ENCODE results near the gene PARP11.

Gene PARP11

GRCh38 chr12:3872800-3873636 lies at the start of gene PARP11:
PARP11 (minus strand) TSS chr12:3873399; CDS start chr12:3873229, 170 bp downstream.
- ChIA-PET POLR2A (interaction anchor here (0.6 to 1.6 kb wide), 8 partner anchors 9 to 647 kb away, joined by 3 to 8 read pairs (median 3); no protein-coding TSS in a partner anchor), CTCF (interaction anchor here (1.1 to 1.6 kb wide), 2 partner anchors 10 to 13 kb away, joined by 3 to 6 read pairs; no protein-coding TSS in a partner anchor)
- DNase-seq (ENCODE audit: extremely low spot score): peak; percentile 94
- no peak for TF ChIP-seq BHLHE40 (IDR thresholded peaks at IDR 0.05; ENCODE audit: borderline replicate concordance)
- no peak for TF ChIP-seq LEF1 (IDR thresholded peaks at IDR 0.05; ENCODE audit: borderline replicate concordance)
- TF ChIP-seq SP1 (IDR thresholded peaks at IDR 0.05): no peak
- no peak for TF ChIP-seq ELF4 (IDR thresholded peaks at IDR 0.05)
- no peak for TF ChIP-seq HDGF (IDR thresholded peaks at IDR 0.05; ENCODE audit: borderline replicate concordance)
- TF ChIP-seq CTBP1 (IDR thresholded peaks at IDR 0.05; ENCODE audit: borderline replicate concordance): no peak
- no peak for TF ChIP-seq FOXA1 (IDR thresholded peaks at IDR 0.05)
- TF ChIP-seq L3MBTL2 (conservative IDR thresholded peaks at IDR 0.05): no peak
- TF ChIP-seq FOXM1 (IDR thresholded peaks at IDR 0.05; ENCODE audit: borderline replicate concordance): no peak
- TF ChIP-seq ZNF384 (IDR thresholded peaks at IDR 0.05): no peak
- TF ChIP-seq TARDBP (IDR thresholded peaks at IDR 0.05): no peak
- TF ChIP-seq FOXK2 (IDR thresholded peaks at IDR 0.05): no peak
- no peak for TF ChIP-seq ARNT (IDR thresholded peaks at IDR 0.05)

- CTCF ChIA-PET: no interaction called here
- POLR2A ChIA-PET: no interaction called here
- DNase-seq (ENCODE audit: extremely low spot score): no peak
- TF ChIP-seq FOXA1 (IDR thresholded peaks at IDR 0.05): no peak
- no peak for TF ChIP-seq NFRKB (IDR thresholded peaks at IDR 0.05)
- no peak for TF ChIP-seq ZNF384 (IDR thresholded peaks at IDR 0.05)
- no peak for TF ChIP-seq L3MBTL2 (conservative IDR thresholded peaks at IDR 0.05)
- TF ChIP-seq SP1 (IDR thresholded peaks at IDR 0.05): no peak
- no peak for TF ChIP-seq HDGF (IDR thresholded peaks at IDR 0.05; ENCODE audit: borderline replicate concordance)
- TF ChIP-seq FOXK2 (IDR thresholded peaks at IDR 0.05): no peak
These were observed 48.8 kb upstream of the PARP11 start for GRCh38 chr12:3922033-3922432.

DNA sequence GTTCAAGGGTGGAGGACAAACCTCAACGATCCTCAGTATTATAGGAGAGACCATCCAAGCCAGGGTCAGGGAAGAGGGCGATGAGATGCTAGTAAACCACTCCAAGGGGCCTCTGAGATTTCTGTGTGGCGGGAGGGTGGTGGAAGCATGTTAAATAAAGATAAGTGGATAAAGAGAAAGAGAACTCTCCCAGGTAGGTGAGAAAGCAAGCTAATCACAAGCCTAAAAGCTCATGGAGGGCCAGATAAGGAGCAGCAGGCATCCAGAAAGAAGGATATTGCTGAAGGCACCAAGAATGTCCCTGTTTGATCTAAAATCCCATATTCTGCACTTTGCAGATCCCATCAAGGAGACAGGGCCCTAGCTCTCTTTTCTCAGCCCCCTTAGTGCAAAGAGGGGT lies 48.3 kb upstream of the PARP11 start:
- TF ChIP-seq L3MBTL2 (conservative IDR thresholded peaks at IDR 0.05) (no peak), ZNF384 (IDR thresholded peaks at IDR 0.05) (no peak), LEF1 (IDR thresholded peaks at IDR 0.05; ENCODE audit: borderline replicate concordance) (no peak), SUZ12 (IDR thresholded peaks at IDR 0.05) (no peak), CTBP1 (IDR thresholded peaks at IDR 0.05; ENCODE audit: borderline replicate concordance) (no peak), SP1 (IDR thresholded peaks at IDR 0.05) (no peak), FOXA1 (IDR thresholded peaks at IDR 0.05) (no peak), TARDBP (IDR thresholded peaks at IDR 0.05) (no peak), ELF4 (IDR thresholded peaks at IDR 0.05) (no peak), ARNT (IDR thresholded peaks at IDR 0.05) (no peak), FOXK2 (IDR thresholded peaks at IDR 0.05) (no peak), FOXM1 (IDR thresholded peaks at IDR 0.05; ENCODE audit: borderline replicate concordance) (no peak), NFRKB (IDR thresholded peaks at IDR 0.05) (no peak), BHLHE40 (IDR thresholded peaks at IDR 0.05; ENCODE audit: borderline replicate concordance) (no peak), HDGF (IDR thresholded peaks at IDR 0.05; ENCODE audit: borderline replicate concordance) (no peak)
- TF ChIP-seq, protein P1, sequence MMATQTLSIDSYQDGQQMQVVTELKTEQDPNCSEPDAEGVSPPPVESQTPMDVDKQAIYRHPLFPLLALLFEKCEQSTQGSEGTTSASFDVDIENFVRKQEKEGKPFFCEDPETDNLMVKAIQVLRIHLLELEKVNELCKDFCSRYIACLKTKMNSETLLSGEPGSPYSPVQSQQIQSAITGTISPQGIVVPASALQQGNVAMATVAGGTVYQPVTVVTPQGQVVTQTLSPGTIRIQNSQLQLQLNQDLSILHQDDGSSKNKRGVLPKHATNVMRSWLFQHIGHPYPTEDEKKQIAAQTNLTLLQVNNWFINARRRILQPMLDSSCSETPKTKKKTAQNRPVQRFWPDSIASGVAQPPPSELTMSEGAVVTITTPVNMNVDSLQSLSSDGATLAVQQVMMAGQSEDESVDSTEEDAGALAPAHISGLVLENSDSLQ (IDR thresholded peaks at IDR 0.05): no peak
- CTCF ChIA-PET: interaction anchor here (1.5 kb wide), 1 partner anchor 7 kb away, joined by 3 read pairs; no protein-coding TSS in a partner anchor
- POLR2A ChIA-PET: no interaction called here
- DNase-seq (ENCODE audit: extremely low spot score): no peak

GRCh38 chr12:3921151-3921471 lies 47.9 kb upstream of the PARP11 start:
- ChIA-PET CTCF (interaction anchor here (0.9 to 1.5 kb wide), 2 partner anchors 8 to 21 kb away, joined by 3 read pairs; no protein-coding TSS in a partner anchor), POLR2A (interaction anchor here (1.2 kb wide), 1 partner anchor 48 kb away, joined by 3 read pairs; the partner anchor contains the start of gene PARP11)
- no peak for DNase-seq (ENCODE audit: extremely low spot score)
- TF ChIP-seq TARDBP (IDR thresholded peaks at IDR 0.05) (no peak), ARNT (IDR thresholded peaks at IDR 0.05) (no peak), SUZ12 (IDR thresholded peaks at IDR 0.05) (no peak), CTBP1 (IDR thresholded peaks at IDR 0.05; ENCODE audit: borderline replicate concordance) (no peak), SP1 (IDR thresholded peaks at IDR 0.05) (no peak), ZNF384 (IDR thresholded peaks at IDR 0.05) (no peak), BHLHE40 (IDR thresholded peaks at IDR 0.05; ENCODE audit: borderline replicate concordance) (no peak), NFRKB (IDR thresholded peaks at IDR 0.05) (no peak), FOXM1 (IDR thresholded peaks at IDR 0.05; ENCODE audit: borderline replicate concordance) (no peak)
- TF ChIP-seq, protein P1 (IDR thresholded peaks at IDR 0.05): no peak

GRCh38 chr12:3920351-3921150 lies 47.4 kb upstream of the PARP11 start:
- peak; percentile 18 for DNase-seq (ENCODE audit: extremely low spot score)
- CTCF ChIA-PET: interaction anchor here (0.7 to 1.5 kb wide), 3 partner anchors 8 to 20 kb away, joined by 3 to 5 read pairs (median 3); no protein-coding TSS in a partner anchor
- TF ChIP-seq, protein P1 (IDR thresholded peaks at IDR 0.05): peak; percentile 78
- no peak for TF ChIP-seq HDGF (IDR thresholded peaks at IDR 0.05; ENCODE audit: borderline replicate concordance)
- POLR2A ChIA-PET: interaction anchor here (1.2 kb wide), 1 partner anchor 47 kb away, joined by 3 read pairs; the partner anchor contains the start of gene PARP11
